Trophoblast cell (in vitro differentiated cells and primary cell): ENCODE measurements around the gene NEDD8.
A peak's percentile ranks its signal among the peaks of the same experiment; 100 is the strongest.

Source experiments
- DNase-seq, 2 donors: peaks; one replicate each; pipeline ENCODE4 v3.0.0-alpha.2; 2016
- H2AFZ ChIP-seq: 2 replicates; pipeline ENCODE4 v1.6.1; 2013; ENCODE audit warnings: low read length, moderate library complexity, mild to moderate bottlenecking; ENCODE audit not compliant: insufficient read depth, poor library complexity
- H2AK5ac ChIP-seq: 2 replicates; pipeline ENCODE4 v1.6.1; 2013; ENCODE audit warnings: mild to moderate bottlenecking, low read length
- H2BK120ac ChIP-seq: 2 replicates; pipeline ENCODE4 v1.6.1; 2013; ENCODE audit warnings: low read length, mild to moderate bottlenecking, moderate library complexity; ENCODE audit not compliant: insufficient read depth, poor library complexity
- H2BK12ac ChIP-seq: 2 replicates; pipeline ENCODE4 v1.6.1; 2013; ENCODE audit warnings: mild to moderate bottlenecking, low read length, moderate library complexity
- H2BK5ac ChIP-seq: 2 replicates; pipeline ENCODE4 v1.6.1; 2013; ENCODE audit warnings: low read length, low read depth, moderate library complexity, mild to moderate bottlenecking; ENCODE audit not compliant: poor library complexity
- H3K14ac ChIP-seq: 2 replicates; pipeline ENCODE4 v1.6.1; 2013; ENCODE audit warnings: mild to moderate bottlenecking, low read length
- H3K18ac ChIP-seq: 2 replicates; pipeline ENCODE4 v1.6.1; 2013; ENCODE audit warnings: mild to moderate bottlenecking, low read length
- H3K23ac ChIP-seq: 2 replicates; pipeline ENCODE4 v1.6.1; 2013; ENCODE audit warnings: low read length
- H3K27ac ChIP-seq: 2 replicates; pipeline ENCODE4 v1.5.1; 2013; ENCODE audit warnings: low read depth, mild to moderate bottlenecking, inconsistent platforms, low read length, moderate library complexity
- H3K27me3 ChIP-seq: 2 replicates; pipeline ENCODE4 v1.6.1; 2013; ENCODE audit warnings: inconsistent platforms, mild to moderate bottlenecking, low read length, moderate library complexity; ENCODE audit not compliant: insufficient read depth
- H3K36me3 ChIP-seq, 2 experiments: 1 replicate in 1 of 2; 2 replicates in 1 of 2; pipeline ENCODE4 v1.6.1; 2013; ENCODE audit warnings: low read length in 2 of 2, mild to moderate bottlenecking in 2 of 2, moderate library complexity in 1 of 2; ENCODE audit not compliant: insufficient read depth in 2 of 2, control insufficient read depth in 1 of 2
- H3K4ac ChIP-seq: 2 replicates; pipeline ENCODE4 v1.6.1; 2013; ENCODE audit warnings: low read depth, mild to moderate bottlenecking, low read length, moderate library complexity
- H3K4me1 ChIP-seq, 2 experiments: 1 replicate in 1 of 2; 2 replicates in 1 of 2; pipeline ENCODE4 v1.6.1; 2013; ENCODE audit warnings: low read length in 2 of 2, mild to moderate bottlenecking in 2 of 2, moderate library complexity in 1 of 2; ENCODE audit not compliant: insufficient read depth in 2 of 2, control insufficient read depth in 1 of 2
- H3K4me2 ChIP-seq: 2 replicates; pipeline ENCODE4 v1.6.1; 2013; ENCODE audit warnings: inconsistent platforms, mild to moderate bottlenecking, low read length, moderate library complexity
- H3K4me3 ChIP-seq: 2 replicates; pipeline ENCODE4 v1.5.1; 2013; ENCODE audit warnings: mild to moderate bottlenecking, low read depth, low read length, inconsistent platforms
- H3K79me1 ChIP-seq: one replicate; pipeline ENCODE4 v1.6.1; 2013; ENCODE audit warnings: low read length
- H3K79me2 ChIP-seq: 2 replicates; pipeline ENCODE4 v1.6.1; 2013; ENCODE audit warnings: low read length, mild to moderate bottlenecking; ENCODE audit not compliant: control insufficient read depth, insufficient read depth, poor library complexity
- H3K9ac ChIP-seq: 2 replicates; pipeline ENCODE4 v1.6.1; 2013; ENCODE audit warnings: mild to moderate bottlenecking, low read length
- H3K9me3 ChIP-seq: 2 replicates; pipeline ENCODE4 v1.6.1; 2013; ENCODE audit warnings: low read depth, mild to moderate bottlenecking, control low read depth, inconsistent platforms, low read length; ENCODE audit not compliant: insufficient read depth
- H4K12ac ChIP-seq: 2 replicates; pipeline ENCODE4 v1.6.1; 2013; ENCODE audit warnings: low read depth, mild to moderate bottlenecking, low read length, moderate library complexity
- H4K8ac ChIP-seq: 2 replicates; pipeline ENCODE4 v1.6.1; 2013; ENCODE audit warnings: low read depth, mild to moderate bottlenecking, low read length, moderate library complexity
- H4K91ac ChIP-seq: one replicate; pipeline ENCODE4 v1.6.1; 2013; ENCODE audit warnings: low read depth, mild to moderate bottlenecking, low read length, moderate library complexity
- WGBS: extraction: QIAGEN DNeasy Blood & Tissue Kit; methylation state at CpG from one replicate; pipeline ENCODE4 v1.1.7; 2013; ENCODE audit warnings: missing lambda C conversion rate; ENCODE audit not compliant: insufficient read length, insufficient coverage; ENCODE audit errors: extremely low coverage; 5-methylcytosine and 5-hydroxymethylcytosine counted together

The NEDD8 gene

GRCh38 chr14:24231263-24232120 is 675 bp downstream of the NEDD8 start:
- H3K4me1 ChIP-seq: peaks cover 8 to 10% of the 10 kb centered on the region in 2 experiments
- peaks cover 6 to 17% of the 10 kb centered on the region in 2 experiments for H3K36me3 ChIP-seq
- DNase-seq: peak in 1 of 2 donors; percentile 10
- WGBS: no CpG with 5 or more reads among the region's 23 CpGs
- peak overlapping the region; percentile 56 for H2AFZ ChIP-seq
- H3K14ac ChIP-seq: peak overlapping the region; percentile 65
- peaks cover 15% of the 10 kb centered on the region for H3K79me2 ChIP-seq
- H3K4me2 ChIP-seq: peak overlapping the region; percentile 84
- no peak overlapping the region for H3K23ac ChIP-seq
- no peaks in the 10 kb centered on the region for H3K9me3 ChIP-seq
- peak overlapping the region; percentile 83 for H4K12ac ChIP-seq
- peaks cover 16% of the 10 kb centered on the region for H3K79me1 ChIP-seq
- H2BK120ac ChIP-seq: peak overlapping the region; percentile 40
- H3K9ac ChIP-seq: peak overlapping the region; percentile 81
- peak overlapping the region; percentile 61 for H3K18ac ChIP-seq
- H2BK12ac ChIP-seq: no peak overlapping the region
- peak overlapping the region; percentile 72 for H3K4ac ChIP-seq
- H4K8ac ChIP-seq: peak overlapping the region; percentile 92
- no peaks in the 10 kb centered on the region for H3K27me3 ChIP-seq
- peak overlapping the region; percentile 81 for H4K91ac ChIP-seq
- peak overlapping the region; percentile 1 for H2AK5ac ChIP-seq
- peak overlapping the region; percentile 94 for H3K27ac ChIP-seq
- H3K4me3 ChIP-seq: peak overlapping the region; percentile 96
- H2BK5ac ChIP-seq: peak overlapping the region; percentile 18

GRCh38 chr14:24228902-24229301 is 3.3 kb downstream of the NEDD8 start:
- H3K4me2 ChIP-seq: no peak overlapping the region
- no peak overlapping the region for H3K14ac ChIP-seq
- peaks cover 8 to 10% of the 10 kb centered on the region in 2 experiments for H3K4me1 ChIP-seq
- H4K12ac ChIP-seq: no peak overlapping the region
- H2BK12ac ChIP-seq: no peak overlapping the region
- no peak overlapping the region for H3K4me3 ChIP-seq
- no peak overlapping the region for H3K23ac ChIP-seq
- H2BK120ac ChIP-seq: no peak overlapping the region
- H3K27ac ChIP-seq: no peak overlapping the region
- no peak overlapping the region for H4K91ac ChIP-seq
- H2AK5ac ChIP-seq: no peak overlapping the region
- no peak overlapping the region for H2BK5ac ChIP-seq
- no peaks in the 10 kb centered on the region for H3K9me3 ChIP-seq
- no peak overlapping the region for H3K9ac ChIP-seq
- H3K27me3 ChIP-seq: no peaks in the 10 kb centered on the region
- peaks cover 15% of the 10 kb centered on the region for H3K79me2 ChIP-seq
- DNase-seq: no peak
- peaks cover 16% of the 10 kb centered on the region for H3K79me1 ChIP-seq
- no peak overlapping the region for H3K18ac ChIP-seq
- H2AFZ ChIP-seq: no peak overlapping the region
- H3K4ac ChIP-seq: no peak overlapping the region
- no peak overlapping the region for H4K8ac ChIP-seq
- peaks cover 12% of the 10 kb centered on the region in 2 experiments for H3K36me3 ChIP-seq
- WGBS: no CpG with 5 or more reads among the region's 1 CpG

GRCh38 chr14:24226473-24226872 is 5.7 kb downstream of the NEDD8 start:
- Histone ChIP-seq H3K79me1 (peaks cover under 1% of the 10 kb centered on the region), H2BK120ac (no peak overlapping the region), H3K23ac (no peak overlapping the region), H2AFZ (no peak overlapping the region), H3K27me3 (no peaks in the 10 kb centered on the region), H3K4ac (no peak overlapping the region), H4K8ac (no peak overlapping the region), H2BK12ac (no peak overlapping the region), H3K18ac (no peak overlapping the region), H3K4me2 (no peak overlapping the region), H3K27ac (no peak overlapping the region), H4K12ac (no peak overlapping the region), H3K79me2 (peaks cover 6% of the 10 kb centered on the region), H3K9me3 (no peaks in the 10 kb centered on the region), H3K14ac (no peak overlapping the region), H2BK5ac (no peak overlapping the region), H3K4me1 (peaks cover 2 to 3% of the 10 kb centered on the region in 2 experiments), H3K36me3 (peaks cover 12 to 14% of the 10 kb centered on the region in 2 experiments), H3K9ac (no peak overlapping the region), H2AK5ac (no peak overlapping the region), H4K91ac (no peak overlapping the region), H3K4me3 (no peak overlapping the region)
- no CpG with 5 or more reads among the region's 1 CpG for WGBS
- DNase-seq: no peak

- H3K79me2 ChIP-seq: peaks cover 1% of the 10 kb centered on the region
- peaks cover 10 to 16% of the 10 kb centered on the region in 2 experiments for H3K36me3 ChIP-seq
- H2BK5ac ChIP-seq: no peak overlapping the region
- peak overlapping the region; percentile 62 for H3K4ac ChIP-seq
- H3K4me2 ChIP-seq: no peak overlapping the region
- H4K12ac ChIP-seq: no peak overlapping the region
- H3K14ac ChIP-seq: no peak overlapping the region
- no CpG with 5 or more reads among the region's 7 CpGs for WGBS
- no peaks in the 10 kb centered on the region for H3K79me1 ChIP-seq
- H3K9me3 ChIP-seq: no peaks in the 10 kb centered on the region
- H4K91ac ChIP-seq: no peak overlapping the region
- no peak overlapping the region for H2BK120ac ChIP-seq
- H3K4me1 ChIP-seq: no peaks in the 10 kb centered on the region
- no peak overlapping the region for H2BK12ac ChIP-seq
- H3K27ac ChIP-seq: no peak overlapping the region
- H2AK5ac ChIP-seq: no peak overlapping the region
- H4K8ac ChIP-seq: no peak overlapping the region
- no peak overlapping the region for H3K9ac ChIP-seq
- no peak overlapping the region for H3K23ac ChIP-seq
- no peak overlapping the region for H2AFZ ChIP-seq
- H3K18ac ChIP-seq: no peak overlapping the region
- H3K27me3 ChIP-seq: no peaks in the 10 kb centered on the region
- no peak overlapping the region for H3K4me3 ChIP-seq
- no peak for DNase-seq
These were observed 7.5 kb downstream of the NEDD8 start for GRCh38 chr14:24224618-24225071.
